Measurements from ENCODE around the gene OTOS.

DNA sequence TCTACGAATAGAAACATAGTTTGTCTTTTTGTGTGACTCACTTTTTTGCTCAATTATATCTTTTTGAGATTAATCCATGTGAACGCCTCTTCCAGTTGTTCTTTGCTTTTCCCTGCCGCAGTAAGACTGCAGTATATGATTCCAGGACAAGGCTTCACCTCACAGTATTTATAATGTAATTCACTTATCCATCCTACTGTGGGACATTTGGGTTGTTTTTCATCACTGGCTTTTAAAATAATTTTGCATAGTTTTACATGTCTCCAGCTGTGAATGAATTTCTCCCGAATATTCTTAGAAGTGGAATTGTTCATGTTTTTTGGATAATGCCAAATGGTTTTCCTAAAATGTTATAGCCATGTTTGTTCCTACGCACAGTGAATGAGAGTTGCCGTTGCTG lies 26.2 kb downstream of the OTOS start:
- TF ChIP-seq, protein P1, sequence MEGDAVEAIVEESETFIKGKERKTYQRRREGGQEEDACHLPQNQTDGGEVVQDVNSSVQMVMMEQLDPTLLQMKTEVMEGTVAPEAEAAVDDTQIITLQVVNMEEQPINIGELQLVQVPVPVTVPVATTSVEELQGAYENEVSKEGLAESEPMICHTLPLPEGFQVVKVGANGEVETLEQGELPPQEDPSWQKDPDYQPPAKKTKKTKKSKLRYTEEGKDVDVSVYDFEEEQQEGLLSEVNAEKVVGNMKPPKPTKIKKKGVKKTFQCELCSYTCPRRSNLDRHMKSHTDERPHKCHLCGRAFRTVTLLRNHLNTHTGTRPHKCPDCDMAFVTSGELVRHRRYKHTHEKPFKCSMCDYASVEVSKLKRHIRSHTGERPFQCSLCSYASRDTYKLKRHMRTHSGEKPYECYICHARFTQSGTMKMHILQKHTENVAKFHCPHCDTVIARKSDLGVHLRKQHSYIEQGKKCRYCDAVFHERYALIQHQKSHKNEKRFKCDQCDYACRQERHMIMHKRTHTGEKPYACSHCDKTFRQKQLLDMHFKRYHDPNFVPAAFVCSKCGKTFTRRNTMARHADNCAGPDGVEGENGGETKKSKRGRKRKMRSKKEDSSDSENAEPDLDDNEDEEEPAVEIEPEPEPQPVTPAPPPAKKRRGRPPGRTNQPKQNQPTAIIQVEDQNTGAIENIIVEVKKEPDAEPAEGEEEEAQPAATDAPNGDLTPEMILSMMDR (IDR thresholded peaks at IDR 0.05), result no peak
- TF ChIP-seq POLR2AphosphoS5 (IDR thresholded peaks at IDR 0.05), result no peak
